ENCODE measurements around the gene CABP2. TPM values are rescaled to one million over a fixed set of nuclear protein-coding genes. Genes with fewer than 3 reads are reported as not detected.

The CABP2 gene
- total and polyA plus RNA-seq, 10 of the 15 experiments (the other 5 are each of a cell fraction or from before 2014, with no cell fraction given) = not detected

- H3K9ac ChIP-seq (ENCODE audit: control insufficient read depth, insufficient read depth, low read length) = no peak overlapping the region
- H3K4me1 ChIP-seq (ENCODE audit: control insufficient read depth, insufficient read depth, low read length) = no peaks in the 10 kb centered on the region
- H3K9me3 ChIP-seq (replicated peaks; ENCODE audit: control insufficient read depth, insufficient read depth, low read length) = no peaks in the 10 kb centered on the region; the same call in 2 of the 3 replicates
- no peaks in the 10 kb centered on the region; a peak in 1 of 4 replicates for H3K27me3 ChIP-seq (replicated peaks in 1 of 2; ENCODE audit: control insufficient read depth in 2 of 2, insufficient read depth in 2 of 2, low read length in 1 of 2)
- intact Hi-C loops (cut with micrococcal nuclease; ENCODE audit: unreplicated experiment) (no loop called here), in situ Hi-C loops (cut with MboI) (no loop called here)
- H3K4me2 ChIP-seq (ENCODE audit: control insufficient read depth, insufficient read depth) = no peak overlapping the region
- no peak overlapping the region for H3K4me3 ChIP-seq
- H2AFZ ChIP-seq (ENCODE audit: control insufficient read depth, low read depth, low read length) = no peak overlapping the region
- SMC1A ChIA-PET (ENCODE audit: uncharacterized antibody, unreplicated experiment) = interaction anchor here (0.7 kb wide), 1 partner anchor 50 kb away, joined by 3 read pairs; no protein-coding TSS in a partner anchor
- POLR2A ChIA-PET = no interaction called here
- RAD21 ChIA-PET (ENCODE audit: unreplicated experiment) = no interaction called here
- DNase-seq (ENCODE audit: low read depth, low spot score) (no peak), FAIRE-seq (no peak), ATAC-seq (no peak)
- CTCF ChIA-PET = interaction anchor here (0.7 kb wide), 1 partner anchor 398 kb away, joined by 3 read pairs; no protein-coding TSS in a partner anchor
- H3K27ac ChIP-seq (ENCODE audit: control insufficient read depth, insufficient read depth) = no peak overlapping the region
- WGBS (ENCODE audit: insufficient coverage, insufficient replicate concordance, low lambda C conversion rate, missing lambda C conversion rate) = 31% methylated on average over 7 of the region's 7 CpGs
- no TSS peak for BruUV-seq (replicated peaks)
- H4K20me1 ChIP-seq (ENCODE audit: control insufficient read depth, insufficient read depth) = no peaks in the 10 kb centered on the region
- no peaks in the 10 kb centered on the region for H3K36me3 ChIP-seq (ENCODE audit: control insufficient read depth in 2 of 2, insufficient read depth in 2 of 2, low read length in 1 of 2)
- H3K79me2 ChIP-seq (ENCODE audit: control insufficient read depth, insufficient read depth, low read length) = no peaks in the 10 kb centered on the region
- TF ChIP-seq ZNF592 (IDR thresholded peaks at IDR 0.05) (no peak), RCOR1 (conservative IDR thresholded peaks at IDR 0.05; ENCODE audit: low read depth, low read length) (no peak), TAF1 (IDR thresholded peaks at IDR 0.05; ENCODE audit: borderline replicate concordance, low read depth, low read length) (no peak), BCL11A (IDR thresholded peaks at IDR 0.05; ENCODE audit: low read depth, low read length) (no peak), HDAC6 (IDR thresholded peaks at IDR 0.05; ENCODE audit: unreplicated experiment) (no peak), IRF3 (IDR thresholded peaks at IDR 0.05) (no peak), E4F1 (IDR thresholded peaks at IDR 0.05; ENCODE audit: borderline replicate concordance, partially characterized antibody) (no peak), ZZZ3 (IDR thresholded peaks at IDR 0.05; ENCODE audit: control insufficient read depth, insufficient read length, low read depth) (no peak), BHLHE40 (IDR thresholded peaks at IDR 0.05; ENCODE audit: borderline replicate concordance in 1 of 2, low read depth in 2 of 2, low read length in 1 of 2) (no peak), JUNB (IDR thresholded peaks at IDR 0.05) (no peak), KAT2A (conservative IDR thresholded peaks at IDR 0.05; ENCODE audit: control insufficient read depth, low read depth, low read length) (no peak), POLR2A (IDR thresholded peaks at IDR 0.05; ENCODE audit: low read depth, low read length) (no peak)
These were observed 19.7 kb upstream of the CABP2 start for GRCh38 chr11:67542971-67543370.
